Kidney epithelial cell (primary cell): ENCODE data around the gene PRKAR1B. TPM values are rescaled to one million over a fixed set of nuclear protein-coding genes. Genes with fewer than 3 reads are reported as not detected.

Experiments
- DNase-seq: peaks from one replicate; pipeline ENCODE4 v3.0.0-alpha.2; 2010; ENCODE audit warnings: low read depth
- H3K27me3 ChIP-seq: 2 replicates; pipeline ENCODE4 v1.6.0; 2011; ENCODE audit warnings: low read length; ENCODE audit not compliant: control insufficient read depth, insufficient read depth
- H3K36me3 ChIP-seq: 2 replicates; pipeline ENCODE4 v1.5.1; 2011; ENCODE audit warnings: low read length; ENCODE audit not compliant: control insufficient read depth, insufficient read depth
- H3K4me3 ChIP-seq: 2 replicates; pipeline ENCODE4 v1.5.1; 2011; ENCODE audit warnings: low read depth, mild to moderate bottlenecking, control low read depth, low read length
- total RNA-seq: library from RNA; depleted of rRNA; stranded (reverse); fragments of >200 nt; gene quantifications from 2 replicates; pipeline ENCODE4 v1.2.3, GENCODE V29; 2015
- TF ChIP-seq, protein P1 (sequence below): IDR thresholded peaks from 2 replicates; pipeline ENCODE4 v1.5.1; 2011; ENCODE audit warnings: mild to moderate bottlenecking, moderate library complexity, low read length, control low read depth, inconsistent platforms; ENCODE audit not compliant: insufficient read depth, poor library complexity, severe bottlenecking

Gene PRKAR1B
- 23.7 and 23.8 TPM in 2 replicates for total RNA-seq

DNA sequence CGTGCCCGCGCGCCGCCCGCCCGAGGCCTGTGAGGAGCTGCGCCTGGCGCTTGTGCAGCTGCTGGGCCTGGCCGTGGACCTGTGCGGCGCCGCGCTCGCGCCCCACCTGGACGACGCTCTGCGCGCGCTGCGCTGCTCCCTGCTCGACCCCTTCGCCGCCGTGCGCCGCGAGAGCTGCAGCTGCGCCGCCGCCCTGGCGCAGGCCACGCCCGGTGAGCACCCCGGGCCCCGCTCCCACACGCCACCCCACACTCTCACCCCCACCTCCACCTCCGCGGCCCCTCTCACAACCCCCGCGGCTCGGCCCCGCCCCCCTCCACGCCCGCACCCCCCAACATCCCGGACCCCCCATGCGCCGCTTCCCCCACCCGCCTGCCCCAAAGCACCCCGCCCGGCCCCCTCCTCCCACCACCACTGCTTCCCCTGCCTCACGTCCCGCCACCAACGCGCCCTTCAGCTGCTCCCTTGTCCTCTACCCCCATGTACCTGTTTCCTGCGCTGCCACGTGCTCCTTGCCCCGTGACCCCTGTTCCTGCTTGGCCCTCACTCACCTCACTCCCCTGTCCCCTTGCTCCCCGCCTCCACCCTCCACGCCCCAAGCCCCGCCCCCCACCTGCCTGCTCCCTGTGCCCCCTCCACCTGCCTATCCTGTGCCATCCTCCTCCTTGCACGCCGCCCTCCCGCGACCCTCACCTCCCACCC is at the start of gene PRKAR1B:
TSS of gene PRKAR1B (minus strand) at position 178 of the 702 bp plus-strand sequence. CDS start 15,776 bp downstream, outside the sequence.
- no peaks in the 10 kb centered on the region for H3K27me3 ChIP-seq
- H3K4me3 ChIP-seq = peak within 1 kb of the TSS; percentile 53
- H3K36me3 ChIP-seq = peaks cover 2% of the 10 kb centered on the region
- TF ChIP-seq, protein P1, sequence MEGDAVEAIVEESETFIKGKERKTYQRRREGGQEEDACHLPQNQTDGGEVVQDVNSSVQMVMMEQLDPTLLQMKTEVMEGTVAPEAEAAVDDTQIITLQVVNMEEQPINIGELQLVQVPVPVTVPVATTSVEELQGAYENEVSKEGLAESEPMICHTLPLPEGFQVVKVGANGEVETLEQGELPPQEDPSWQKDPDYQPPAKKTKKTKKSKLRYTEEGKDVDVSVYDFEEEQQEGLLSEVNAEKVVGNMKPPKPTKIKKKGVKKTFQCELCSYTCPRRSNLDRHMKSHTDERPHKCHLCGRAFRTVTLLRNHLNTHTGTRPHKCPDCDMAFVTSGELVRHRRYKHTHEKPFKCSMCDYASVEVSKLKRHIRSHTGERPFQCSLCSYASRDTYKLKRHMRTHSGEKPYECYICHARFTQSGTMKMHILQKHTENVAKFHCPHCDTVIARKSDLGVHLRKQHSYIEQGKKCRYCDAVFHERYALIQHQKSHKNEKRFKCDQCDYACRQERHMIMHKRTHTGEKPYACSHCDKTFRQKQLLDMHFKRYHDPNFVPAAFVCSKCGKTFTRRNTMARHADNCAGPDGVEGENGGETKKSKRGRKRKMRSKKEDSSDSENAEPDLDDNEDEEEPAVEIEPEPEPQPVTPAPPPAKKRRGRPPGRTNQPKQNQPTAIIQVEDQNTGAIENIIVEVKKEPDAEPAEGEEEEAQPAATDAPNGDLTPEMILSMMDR = no peak
- DNase-seq = no peak

DNA sequence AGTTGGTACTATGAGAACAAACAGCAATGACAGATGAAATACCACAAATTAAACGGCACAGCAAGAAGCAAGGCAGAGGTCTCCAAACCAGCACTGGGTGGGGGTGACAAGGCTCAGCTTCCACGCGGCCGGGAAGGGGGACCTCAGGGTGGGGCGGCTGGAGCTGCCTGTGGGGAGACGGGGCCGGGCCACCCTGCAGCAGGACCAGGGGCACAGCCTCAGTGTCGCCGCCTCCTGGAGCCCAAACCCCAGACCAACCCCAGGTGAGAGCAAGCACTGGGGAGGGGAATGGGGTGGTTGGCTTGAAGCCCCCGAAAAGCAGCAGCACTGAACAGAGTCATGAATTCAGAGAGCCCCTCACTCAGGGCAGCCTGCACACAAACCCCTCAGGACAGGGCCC is 49.3 kb upstream of the PRKAR1B start:
- no peak overlapping the region for H3K4me3 ChIP-seq
- H3K36me3 ChIP-seq = no peaks in the 10 kb centered on the region
- DNase-seq = no peak
- H3K27me3 ChIP-seq = no peaks in the 10 kb centered on the region
- TF ChIP-seq, protein P1 = no peak

DNA sequence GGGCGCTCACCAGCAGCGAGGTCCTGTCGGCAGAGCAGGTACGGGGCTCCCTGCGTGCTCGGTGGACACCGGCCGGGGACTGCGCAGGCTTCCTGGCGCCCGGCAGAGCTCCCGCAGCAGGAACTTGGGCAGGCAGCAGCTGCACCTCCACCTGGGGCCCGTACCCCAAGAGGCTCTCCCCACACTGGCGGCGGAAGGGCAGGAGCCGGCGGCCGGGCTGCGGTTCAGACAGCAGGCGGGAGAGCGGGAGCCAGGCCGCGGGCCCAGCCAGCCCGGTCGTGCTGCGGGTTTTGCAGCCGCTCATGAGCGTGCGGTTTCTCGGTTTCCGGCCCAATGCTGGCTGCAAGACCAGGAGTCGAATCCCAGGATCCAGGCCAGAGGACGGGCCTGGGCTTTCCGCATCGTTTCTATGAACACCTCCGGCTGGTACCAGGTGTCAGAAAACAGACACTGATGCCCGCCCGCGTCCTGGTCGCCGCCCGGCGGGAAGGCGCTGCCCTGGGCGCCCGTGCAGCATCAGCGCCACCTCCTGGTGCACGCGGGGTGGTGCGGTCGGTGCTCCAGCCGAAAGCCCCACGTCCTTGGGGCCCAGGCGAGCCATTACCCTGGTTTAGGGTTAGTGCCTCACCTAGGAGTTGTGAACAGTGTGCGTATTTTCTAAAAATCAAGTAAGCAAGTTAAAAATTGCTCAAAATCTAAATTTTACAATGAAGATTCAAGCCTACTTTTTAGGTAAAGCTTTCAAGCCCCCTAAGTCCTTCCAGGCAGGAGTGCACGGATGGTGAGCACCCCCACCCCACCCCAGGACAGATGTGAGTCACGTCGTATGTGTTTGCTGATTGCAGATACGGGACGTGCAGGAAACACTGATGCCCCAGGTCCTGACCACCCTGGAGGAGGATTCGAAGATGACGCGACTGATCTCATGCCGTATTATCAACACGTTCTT is 47.4 kb upstream of the PRKAR1B start:
- H3K27me3 ChIP-seq = no peaks in the 10 kb centered on the region
- TF ChIP-seq, protein P1 = peak; percentile 75
- DNase-seq = no peak
- no peak overlapping the region for H3K4me3 ChIP-seq
- no peaks in the 10 kb centered on the region for H3K36me3 ChIP-seq

DNA sequence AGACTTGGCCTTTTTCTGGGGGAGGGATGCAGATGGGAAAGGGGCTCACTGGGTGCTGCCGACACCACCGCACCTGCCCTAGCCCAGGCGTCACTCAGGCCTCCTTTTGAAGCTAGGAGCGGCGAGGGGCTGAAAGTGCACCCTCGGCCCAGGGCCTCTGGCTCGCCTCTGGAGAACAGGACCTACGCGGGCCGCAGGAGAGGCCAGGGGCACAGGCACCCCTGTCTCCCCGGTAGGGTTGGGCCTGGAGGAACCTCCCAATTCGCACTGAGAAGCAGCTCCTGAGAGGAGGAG is 46.5 kb upstream of the PRKAR1B start:
- H3K4me3 ChIP-seq = no peak overlapping the region
- no peaks in the 10 kb centered on the region for H3K27me3 ChIP-seq
- no peaks in the 10 kb centered on the region for H3K36me3 ChIP-seq
- no peak for DNase-seq
- TF ChIP-seq, protein P1 = no peak

DNA sequence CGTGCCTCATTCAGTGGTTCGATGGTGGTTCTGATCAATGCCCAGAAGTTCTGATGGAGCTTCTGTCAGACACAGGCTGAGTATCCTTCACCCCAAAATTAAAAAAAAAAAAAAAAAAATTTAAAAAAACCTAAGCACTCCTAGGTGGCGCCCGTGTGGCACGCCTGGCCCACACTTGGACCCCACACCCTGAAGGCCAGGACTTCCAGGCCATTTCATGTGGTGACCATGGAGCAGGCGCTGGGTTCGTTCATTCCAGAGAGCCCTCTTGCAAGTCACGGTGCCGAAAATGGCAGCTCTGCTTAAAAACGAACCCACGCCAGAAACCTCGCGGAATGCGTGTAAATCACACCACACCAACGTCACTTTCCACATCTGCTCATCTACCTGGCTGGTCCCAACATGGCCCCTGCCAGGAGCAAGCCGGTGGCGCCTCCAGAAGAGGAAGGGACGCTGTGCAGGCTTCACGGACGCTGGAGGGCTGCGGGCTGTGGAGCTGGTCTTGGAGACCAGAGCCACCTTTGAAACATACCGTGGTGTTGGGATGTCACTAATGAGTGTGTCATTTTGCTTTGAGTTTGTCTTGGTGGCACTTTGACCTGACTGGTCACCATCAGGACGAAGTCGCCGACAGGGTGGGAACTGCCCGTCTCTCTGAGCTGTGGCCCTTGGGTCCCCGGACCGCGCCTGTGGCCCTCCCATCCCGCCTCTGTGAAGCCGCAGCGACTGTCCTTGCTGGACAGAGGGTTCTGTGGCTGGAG is 46.0 kb upstream of the PRKAR1B start:
- no peak for DNase-seq
- TF ChIP-seq, protein P1 = no peak
- Histone ChIP-seq H3K4me3 (no peak overlapping the region), H3K36me3 (no peaks in the 10 kb centered on the region), H3K27me3 (no peaks in the 10 kb centered on the region)
